RPMI8226 (cell line): ENCODE measurements around the gene KRTAP5-1.

Experiments used
- DNase-seq: peaks from one replicate; pipeline ENCODE4 v3.0.0-alpha.2; 2015

Gene KRTAP5-1

DNA sequence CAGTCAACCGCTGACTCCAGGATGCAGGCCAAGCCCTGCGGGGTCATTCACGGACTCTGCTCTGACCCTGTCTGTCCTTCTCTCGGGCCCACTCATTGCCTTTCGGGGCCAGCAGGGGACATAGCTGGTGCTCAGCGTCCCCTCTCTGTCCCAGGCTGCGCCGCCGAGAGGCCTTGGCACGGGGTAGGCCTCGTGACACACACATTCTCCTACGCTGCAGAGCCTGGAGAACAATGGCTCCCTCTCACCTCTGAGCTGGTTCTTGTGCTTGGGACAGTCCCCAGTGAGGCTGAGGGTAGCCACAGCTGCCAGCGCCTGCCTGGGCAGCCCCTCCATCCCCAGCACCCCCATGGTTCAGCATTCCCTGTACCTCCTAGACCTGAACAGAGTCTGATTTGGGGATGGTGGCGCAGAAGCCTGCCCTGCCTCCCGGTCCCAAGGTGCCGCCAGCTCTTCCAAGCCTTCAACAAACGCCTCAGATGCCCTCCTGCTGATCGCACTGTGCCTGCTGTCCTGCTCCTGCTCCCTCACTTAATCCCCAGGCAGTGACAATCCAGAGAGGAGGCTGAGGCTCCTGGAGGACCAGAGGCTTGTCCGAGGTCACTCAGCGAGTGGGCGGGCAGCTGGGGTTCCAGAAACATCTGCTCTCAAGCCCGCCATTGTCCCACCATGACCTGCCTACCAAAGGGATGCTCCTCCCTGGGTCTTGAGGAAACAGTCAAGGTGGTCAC, 43.4 kb downstream of the KRTAP5-1 start:
- DNase-seq: no peak

DNA sequence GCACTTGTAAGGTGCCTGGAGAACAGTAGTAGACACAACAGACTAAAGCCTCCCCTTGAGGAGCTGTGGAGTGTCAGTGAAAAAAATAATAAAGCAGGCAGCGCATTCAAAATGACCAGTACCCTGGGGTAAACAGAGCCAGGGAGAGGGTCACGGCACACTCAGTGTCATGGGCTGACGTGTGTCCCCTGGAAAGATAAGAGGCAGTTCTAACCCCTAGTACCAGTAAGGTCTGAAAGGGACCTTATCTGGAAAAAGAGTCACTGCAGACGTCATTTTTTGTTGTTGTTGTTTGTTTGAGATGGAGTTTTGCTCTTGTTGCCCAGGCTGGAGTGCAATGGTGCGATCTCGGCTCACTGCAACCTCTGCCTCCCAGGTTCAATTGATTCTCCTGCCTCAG, 45.0 kb downstream of the KRTAP5-1 start:
- no peak for DNase-seq

DNA sequence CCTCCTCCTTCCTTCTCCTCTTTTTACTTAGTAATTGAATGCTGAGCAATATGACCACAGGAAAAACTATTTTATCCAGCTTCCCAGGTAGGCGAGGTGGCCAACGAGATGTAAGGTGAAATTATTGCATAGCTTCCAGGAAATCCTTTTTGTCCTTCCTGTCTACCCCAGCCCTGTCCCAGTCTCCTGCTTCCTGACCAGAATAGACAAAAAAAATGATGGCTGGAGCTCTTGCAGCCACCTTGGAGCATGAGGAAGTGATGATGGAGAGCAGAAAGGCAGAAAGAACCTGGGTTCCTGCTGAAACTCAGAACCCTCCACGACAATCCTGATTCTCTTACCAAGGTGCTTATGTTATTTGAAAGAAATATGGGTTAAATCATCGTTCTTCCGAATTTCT, 46.9 kb downstream of the KRTAP5-1 start:
- no peak for DNase-seq

DNA sequence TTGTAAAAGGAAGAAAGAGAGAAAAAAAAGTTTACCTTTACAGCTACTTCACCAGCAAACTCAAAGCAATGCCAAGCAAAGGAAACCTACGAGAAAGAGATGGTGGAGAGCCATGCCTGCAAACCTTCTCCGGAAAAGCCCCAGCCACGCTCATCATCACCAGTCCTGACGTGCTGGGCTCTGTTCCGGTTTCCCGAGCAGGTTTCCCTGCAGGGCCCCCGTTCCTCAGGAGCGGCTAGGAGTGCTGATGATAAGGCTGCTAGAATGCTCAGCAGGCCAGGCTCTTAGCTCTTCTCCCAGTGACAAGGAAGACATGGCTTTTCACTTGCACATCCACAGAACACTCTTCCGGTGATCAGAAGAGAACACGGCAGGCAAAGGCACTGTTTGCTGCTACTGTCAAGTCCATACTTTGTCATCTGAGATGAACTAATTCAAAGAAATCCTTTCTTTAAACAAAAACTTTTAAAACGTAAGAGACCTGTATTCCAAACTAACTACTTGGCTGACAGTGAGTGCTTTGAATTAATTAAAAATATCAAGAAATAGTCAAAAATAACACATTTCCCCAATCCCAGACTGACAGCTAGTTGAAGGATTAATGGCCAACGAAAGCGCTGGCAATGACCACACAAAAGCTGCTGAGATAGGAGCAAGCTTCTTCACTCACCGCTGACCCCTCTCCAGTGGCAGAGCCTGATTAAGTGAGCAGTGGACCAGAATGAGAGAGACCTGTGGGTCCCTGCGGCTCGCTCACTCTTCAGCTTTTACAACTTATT, 48.8 kb downstream of the KRTAP5-1 start:
- no peak for DNase-seq

DNA sequence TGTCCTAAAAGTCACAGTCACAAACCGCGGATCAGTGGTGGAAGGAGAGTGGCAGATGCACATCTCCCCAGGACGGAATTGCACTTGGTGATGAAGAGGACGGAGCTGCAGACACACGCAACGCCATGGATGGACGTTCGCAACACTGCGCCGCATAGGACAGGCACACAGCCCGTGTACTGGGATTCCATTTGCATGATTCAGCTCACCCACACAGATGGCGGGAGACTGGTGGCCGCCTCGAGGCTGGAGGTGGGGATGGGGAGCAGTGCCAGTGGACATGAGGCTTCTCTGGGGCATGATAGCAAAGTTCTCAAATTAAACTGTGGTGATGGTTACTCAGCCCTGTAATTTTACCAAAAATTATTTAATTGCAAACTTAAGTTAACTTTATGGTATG, 50.4 kb downstream of the KRTAP5-1 start:
- no peak for DNase-seq
